Measurements from ENCODE around the gene SHANK1.
"Not testable (repeated sequence)": the region's sequence is repeated elsewhere in the genome, so short reads cannot be mapped to it uniquely, and the experiment has no call there.

SHANK1 gene

GRCh38 chr19:50619184-50619583 is 100.4 kb downstream of the SHANK1 start:
- not testable (repeated sequence) for H3K27me3 ChIP-seq (ENCODE audit: control insufficient read depth in 3 of 3, insufficient read depth in 3 of 3, low read depth in 1 of 3, low read length in 3 of 3); H3K23ac ChIP-seq (ENCODE audit: low read depth, low read length, poor library complexity); H2BK15ac ChIP-seq (ENCODE audit: low read length)

GRCh38 chr19:50618379-50618778 is 101.2 kb downstream of the SHANK1 start:
- H2BK5ac ChIP-seq (ENCODE audit: low read length); H2AK5ac ChIP-seq (ENCODE audit: low read depth, low read length); H3K36me3 ChIP-seq (replicated peaks in 1 of 2; ENCODE audit: control insufficient read depth in 2 of 2, insufficient read depth in 2 of 2, low read length in 2 of 2); H3K14ac ChIP-seq (ENCODE audit: low read length); H2BK12ac ChIP-seq (ENCODE audit: low read length); H4K91ac ChIP-seq (ENCODE audit: low read depth, low read length, poor library complexity); H3K4me3 ChIP-seq (ENCODE audit: low read length in 2 of 2); H3K4me2 ChIP-seq (ENCODE audit: insufficient read depth, low read length, poor library complexity, severe bottlenecking); H3K79me1 ChIP-seq (ENCODE audit: low read depth, low read length); H3K9me3 ChIP-seq (replicated peaks in 1 of 2; ENCODE audit: control insufficient read depth in 2 of 2, insufficient read depth in 1 of 2, low read depth in 1 of 2, low read length in 2 of 2); H3K27ac ChIP-seq (replicated peaks; ENCODE audit: low read length); H3K9ac ChIP-seq (ENCODE audit: low read depth, low read length, poor library complexity); H3K18ac ChIP-seq (ENCODE audit: low read length); H3K4me1 ChIP-seq (ENCODE audit: control insufficient read depth in 2 of 2, insufficient read depth in 1 of 2, low read depth in 1 of 2, low read length in 2 of 2); DNase-seq (ENCODE audit: low spot score); H4K8ac ChIP-seq (ENCODE audit: low read depth, low read length); H2AFZ ChIP-seq (ENCODE audit: low read length); H3K4ac ChIP-seq (ENCODE audit: low read length); H3K23ac ChIP-seq (ENCODE audit: low read depth, low read length, poor library complexity); H2BK15ac ChIP-seq (ENCODE audit: low read length); H3K27me3 ChIP-seq (ENCODE audit: control insufficient read depth in 3 of 3, insufficient read depth in 3 of 3, low read depth in 1 of 3, low read length in 3 of 3); H2BK120ac ChIP-seq (ENCODE audit: low read depth, low read length): not testable (repeated sequence)
- no CpG with 5 or more reads among the region's 5 CpGs for WGBS, 2 donors (ENCODE audit: extremely low coverage in 2 of 2, insufficient read length in 2 of 2, insufficient replicate concordance in 1 of 2)

More at GRCh38 chr19:50619184-50619583, 100.4 kb downstream of the SHANK1 start:
- not testable (repeated sequence) for H3K9ac ChIP-seq (ENCODE audit: low read depth, low read length, poor library complexity); H2BK12ac ChIP-seq (ENCODE audit: low read length); H4K8ac ChIP-seq (ENCODE audit: low read depth, low read length); H3K4ac ChIP-seq (ENCODE audit: low read length); H4K91ac ChIP-seq (ENCODE audit: low read depth, low read length, poor library complexity); H2AFZ ChIP-seq (ENCODE audit: low read length); DNase-seq (ENCODE audit: low spot score); H3K4me1 ChIP-seq (ENCODE audit: control insufficient read depth in 2 of 2, insufficient read depth in 1 of 2, low read depth in 1 of 2, low read length in 2 of 2); H2BK120ac ChIP-seq (ENCODE audit: low read depth, low read length); H3K4me3 ChIP-seq (ENCODE audit: low read length in 2 of 2); H3K14ac ChIP-seq (ENCODE audit: low read length); H3K9me3 ChIP-seq (replicated peaks in 1 of 2; ENCODE audit: control insufficient read depth in 2 of 2, insufficient read depth in 1 of 2, low read depth in 1 of 2, low read length in 2 of 2); H3K27ac ChIP-seq (replicated peaks; ENCODE audit: low read length); H3K18ac ChIP-seq (ENCODE audit: low read length); H2BK5ac ChIP-seq (ENCODE audit: low read length); H3K36me3 ChIP-seq (replicated peaks in 1 of 2; ENCODE audit: control insufficient read depth in 2 of 2, insufficient read depth in 2 of 2, low read length in 2 of 2); H3K4me2 ChIP-seq (ENCODE audit: insufficient read depth, low read length, poor library complexity, severe bottlenecking); H3K79me1 ChIP-seq (ENCODE audit: low read depth, low read length); H2AK5ac ChIP-seq (ENCODE audit: low read depth, low read length)
- no CpG with 5 or more reads among the region's 5 CpGs for WGBS, 2 donors (ENCODE audit: extremely low coverage in 2 of 2, insufficient read length in 2 of 2, insufficient replicate concordance in 1 of 2)

GRCh38 chr19:50612504-50613404 is 106.8 kb downstream of the SHANK1 start:
- H3K4me3 ChIP-seq (ENCODE audit: low read length in 2 of 2); H2BK15ac ChIP-seq (ENCODE audit: low read length); H2AFZ ChIP-seq (ENCODE audit: low read length); H3K14ac ChIP-seq (ENCODE audit: low read length); H2BK120ac ChIP-seq (ENCODE audit: low read depth, low read length); H3K79me1 ChIP-seq (ENCODE audit: low read depth, low read length); H3K36me3 ChIP-seq (replicated peaks in 1 of 2; ENCODE audit: control insufficient read depth in 2 of 2, insufficient read depth in 2 of 2, low read length in 2 of 2); H3K27ac ChIP-seq (replicated peaks; ENCODE audit: low read length); DNase-seq (ENCODE audit: low spot score); H3K18ac ChIP-seq (ENCODE audit: low read length); H2BK12ac ChIP-seq (ENCODE audit: low read length); H3K9ac ChIP-seq (ENCODE audit: low read depth, low read length, poor library complexity); H3K23ac ChIP-seq (ENCODE audit: low read depth, low read length, poor library complexity); H4K8ac ChIP-seq (ENCODE audit: low read depth, low read length); H4K91ac ChIP-seq (ENCODE audit: low read depth, low read length, poor library complexity); H2BK5ac ChIP-seq (ENCODE audit: low read length); H3K9me3 ChIP-seq (replicated peaks in 1 of 2; ENCODE audit: control insufficient read depth in 2 of 2, insufficient read depth in 1 of 2, low read depth in 1 of 2, low read length in 2 of 2); H3K27me3 ChIP-seq (ENCODE audit: control insufficient read depth in 3 of 3, insufficient read depth in 3 of 3, low read depth in 1 of 3, low read length in 3 of 3); H2AK5ac ChIP-seq (ENCODE audit: low read depth, low read length); H3K4me2 ChIP-seq (ENCODE audit: insufficient read depth, low read length, poor library complexity, severe bottlenecking); H3K4me1 ChIP-seq (ENCODE audit: control insufficient read depth in 2 of 2, insufficient read depth in 1 of 2, low read depth in 1 of 2, low read length in 2 of 2); H3K4ac ChIP-seq (ENCODE audit: low read length): not testable (repeated sequence)
- no CpG with 5 or more reads among the region's 11 CpGs for WGBS, 2 donors (ENCODE audit: extremely low coverage in 2 of 2, insufficient read length in 2 of 2, insufficient replicate concordance in 1 of 2)

All from neuronal stem cell (in vitro differentiated cells).